NT2/D1 (cell line): ENCODE measurements around the gene LRBA.

Experiments
- SUZ12 ChIP-seq: IDR thresholded peaks from 2 replicates; pipeline ENCODE4 v1.6.1; 2011; ENCODE audit not compliant: insufficient read length, insufficient read depth; ENCODE audit errors: extremely low read depth
- YY1 ChIP-seq: IDR thresholded peaks from 2 replicates; pipeline ENCODE4 v1.6.1; 2011; ENCODE audit not compliant: insufficient read length, insufficient read depth
- ZNF274 ChIP-seq: IDR thresholded peaks from 2 replicates; pipeline ENCODE4 v1.6.1; 2011; ENCODE audit warnings: mild to moderate bottlenecking, low read depth, low read length

GRCh38 chr4:150261571-150261970 lies 753.5 kb downstream of the LRBA start:
- TF ChIP-seq YY1 (no peak), SUZ12 (no peak), ZNF274 (no peak)
